Thoracic aorta (tissue), 2 donors: ENCODE data around the gene ZPBP. TPM values are rescaled to one million over a fixed set of nuclear protein-coding genes. Genes with fewer than 3 reads are reported as not detected.

ENCODE experiments used
- ATAC-seq: fragments of 150-250 bp; one replicate; pipeline ENCODE4 v1.8.0; 2017; ENCODE audit warnings: low read depth; ENCODE audit not compliant: insufficient number of reproducible peaks, low FRiP score
- DNase-seq: peaks from one replicate; pipeline ENCODE4 v3.0.0-alpha.2; 2020; ENCODE audit warnings: low spot score
- H3K27ac ChIP-seq, 2 donors: fragments of 200-600 bp; sonication (generic); 1 replicate in 1 of 2; 2 replicates in 1 of 2; pipeline ENCODE4 v1.5.1; 2016; ENCODE audit warnings: mild to moderate bottlenecking in 2 of 2, moderate library complexity in 2 of 2
- H3K27me3 ChIP-seq: fragments of 200-600 bp; sonication (generic); replicated peaks from 2 replicates; pipeline ENCODE4 v1.6.0; 2016; ENCODE audit warnings: mild to moderate bottlenecking; ENCODE audit not compliant: insufficient read depth
- H3K36me3 ChIP-seq: fragments of 200-600 bp; sonication (generic); one replicate; pipeline ENCODE4 v1.5.1; 2016
- H3K4me1 ChIP-seq, 2 donors: fragments of 200-600 bp; sonication (generic); 1 replicate in 1 of 2; 2 replicates in 1 of 2; pipeline versions ENCODE4 v1.5.1 to v1.6.0; 2016; ENCODE audit warnings: low read depth in 2 of 2, mild to moderate bottlenecking in 1 of 2; ENCODE audit not compliant: control insufficient read depth in 1 of 2
- H3K4me3 ChIP-seq: fragments of 200-600 bp; sonication (generic); 2 replicates; pipeline ENCODE4 v1.5.1; 2016; ENCODE audit warnings: mild to moderate bottlenecking
- H3K9me3 ChIP-seq: fragments of 200-600 bp; sonication (generic); 2 replicates; pipeline ENCODE4 v1.5.1; 2016
- CTCF ChIP-seq: fragments of 200-600 bp; sonication (generic); IDR thresholded peaks from one replicate; pipeline ENCODE4 v1.5.1; 2019; ENCODE audit warnings: antibody characterized with exemption
- total RNA-seq, 2 donors: library from RNA; depleted of rRNA; stranded (reverse); fragments of >200 nt; gene quantifications; one replicate each; pipeline versions ENCODE4 v1.1.0 to v1.2.3, GENCODE V29; 2016

ZPBP gene
- total RNA-seq, 2 donors from 2014 or later: not detected

- TF ChIP-seq CTCF: no peak
- DNase-seq (no peak), ATAC-seq (no peak)
- H3K27ac ChIP-seq: no peak overlapping the region
- no peaks in the 10 kb centered on the region for H3K36me3 ChIP-seq
- H3K4me1 ChIP-seq: no peaks in the 10 kb centered on the region
- no peak overlapping the region for H3K4me3 ChIP-seq
- H3K9me3 ChIP-seq: no peaks in the 10 kb centered on the region
- H3K27me3 ChIP-seq: no peaks in the 10 kb centered on the region
Measured at GRCh38 chr7:49894543-49894942, 198.5 kb downstream of the ZPBP start.

DNA sequence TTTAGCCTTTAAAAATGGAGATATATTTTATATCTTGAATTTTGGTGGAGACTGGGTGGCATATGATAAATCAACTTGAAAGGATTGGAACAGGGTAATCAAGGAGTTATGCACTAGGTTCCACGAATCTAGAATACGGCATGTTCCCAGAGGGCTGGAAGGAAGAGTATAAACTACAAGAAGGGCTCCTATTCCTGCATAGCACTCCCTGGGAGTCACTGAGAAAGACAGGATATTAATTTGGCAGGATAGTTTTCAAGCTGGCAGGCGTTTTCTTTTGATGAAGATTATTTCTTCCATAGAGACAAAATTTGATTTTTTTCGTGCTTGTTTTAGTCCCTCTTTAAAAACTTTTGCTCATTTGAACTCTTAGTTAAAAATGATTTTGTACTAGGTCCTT, 199.9 kb downstream of the ZPBP start:
- no peak for ATAC-seq
- Histone ChIP-seq H3K9me3 (no peaks in the 10 kb centered on the region), H3K27ac (no peak overlapping the region), H3K4me3 (no peak overlapping the region), H3K27me3 (no peaks in the 10 kb centered on the region), H3K36me3 (no peaks in the 10 kb centered on the region), H3K4me1 (no peaks in the 10 kb centered on the region)
- DNase-seq: no peak
- no peak for TF ChIP-seq CTCF

DNA sequence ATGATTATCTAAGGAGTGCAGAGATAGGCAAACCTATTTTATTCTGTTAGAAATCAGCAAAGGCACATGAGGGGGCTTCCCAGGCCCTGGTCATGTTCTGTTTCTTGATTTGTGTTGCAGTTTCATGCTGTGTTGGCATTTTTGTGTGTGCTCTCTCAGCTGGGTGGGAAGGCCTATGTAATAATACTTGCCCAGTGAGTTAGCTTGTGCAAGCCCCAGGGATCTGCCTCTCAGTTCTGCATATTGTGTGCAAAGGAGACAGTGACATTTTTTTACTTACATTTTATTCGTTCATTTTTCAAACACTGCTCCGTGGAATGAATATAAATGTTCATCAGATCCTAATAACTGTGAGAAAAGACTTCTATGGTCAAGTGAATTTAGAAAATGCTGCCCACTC, 200.6 kb downstream of the ZPBP start:
- DNase-seq: no peak
- TF ChIP-seq CTCF: no peak
- Histone ChIP-seq H3K27ac (no peak overlapping the region), H3K9me3 (no peaks in the 10 kb centered on the region), H3K4me3 (no peak overlapping the region), H3K4me1 (no peaks in the 10 kb centered on the region), H3K27me3 (no peaks in the 10 kb centered on the region), H3K36me3 (no peaks in the 10 kb centered on the region)
- no peak for ATAC-seq

Other genes starting within 250 kb of the ZPBP start
- gene IKZF1, start 211.5 kb upstream of the ZPBP start, total RNA-seq: 10 to 100 TPM; 24.4 to 57.8 TPM